NCI-H1417 (cell line): Measurements from ENCODE around the gene PPP1R9A.
A peak's percentile ranks its signal among the peaks of the same experiment; 100 is the strongest.

Experiments used
- DNase-seq, 3 experiments: peaks; one replicate each; lab custom pipeline; 2025; lab: John Stamatoyannopoulos, UW

The PPP1R9A gene

DNA sequence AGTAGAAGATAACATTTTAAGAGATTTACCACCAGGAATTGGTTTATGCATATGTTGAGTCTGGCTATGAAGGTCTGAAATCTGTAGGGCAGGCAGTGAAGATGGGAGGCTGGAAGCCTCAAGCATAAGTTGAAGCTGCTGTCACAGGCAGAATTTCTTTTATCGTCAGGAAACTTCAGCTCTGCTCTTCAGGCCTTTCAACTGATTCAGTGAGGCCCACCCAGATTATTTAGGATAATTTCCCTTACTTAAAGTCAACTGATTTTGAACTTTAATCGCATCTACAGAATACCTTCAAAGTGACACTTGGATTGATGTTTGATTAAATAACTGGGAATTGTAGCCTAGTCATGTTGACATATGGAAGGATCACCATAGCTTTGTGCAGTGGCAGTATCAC lies 190.5 kb downstream of the PPP1R9A start:
- DNase-seq = no peak

DNA sequence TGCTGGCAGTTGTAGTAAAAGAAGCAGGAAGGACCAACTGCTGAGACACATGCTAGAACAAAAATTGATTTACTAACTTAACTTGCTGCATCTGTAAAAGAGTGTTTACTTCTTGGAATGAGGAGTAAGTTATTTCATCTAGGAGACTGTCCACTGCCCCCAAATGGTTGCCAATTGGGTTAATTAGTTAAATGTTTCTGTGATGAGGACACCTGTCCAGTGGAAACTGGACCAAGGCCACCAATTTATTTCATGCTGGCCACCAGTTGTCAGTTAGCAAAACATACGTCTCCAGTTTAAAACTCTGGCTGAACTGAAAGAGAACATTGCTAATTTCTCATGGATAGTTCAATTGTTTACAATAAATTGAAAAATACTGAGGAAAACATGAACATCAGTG lies 191.7 kb downstream of the PPP1R9A start:
- no peak for DNase-seq

DNA sequence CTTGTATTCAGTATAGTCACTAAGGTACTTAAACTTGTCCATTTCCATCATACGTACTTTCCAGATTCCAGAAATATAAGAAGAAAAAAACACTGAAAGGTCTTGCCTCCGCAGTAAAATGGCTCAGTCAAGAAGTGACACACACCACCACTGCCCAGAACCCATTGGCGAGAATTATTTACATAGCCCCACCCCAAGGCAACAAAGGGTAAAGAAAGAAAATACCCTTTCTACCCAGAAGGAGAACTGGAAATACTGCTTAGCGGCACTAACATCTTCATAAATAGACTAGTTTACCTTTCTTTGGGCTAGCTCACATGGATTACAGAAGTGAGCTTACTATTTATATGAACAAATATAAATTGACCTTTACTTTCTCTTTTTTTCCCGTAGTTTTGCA lies 194.0 kb downstream of the PPP1R9A start:
- DNase-seq = no peak

DNA sequence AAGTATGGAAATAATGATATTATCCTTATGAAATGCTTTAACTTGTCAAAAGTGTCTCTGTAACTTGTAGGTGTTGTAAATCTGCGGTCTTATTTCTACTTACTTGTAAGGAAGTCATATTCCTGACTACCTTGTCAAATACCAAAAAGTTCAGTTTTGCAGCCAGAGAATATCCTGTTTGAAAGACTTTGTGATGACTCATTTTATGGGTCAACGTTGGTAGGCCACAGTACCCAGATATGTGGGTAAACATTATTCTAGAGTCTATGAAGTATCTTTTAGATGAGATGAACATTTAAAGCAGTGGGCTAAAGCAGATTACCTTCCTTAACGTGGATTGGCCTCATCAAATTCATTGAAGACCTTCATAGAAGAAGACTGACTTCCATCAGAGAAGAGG lies 195.3 kb downstream of the PPP1R9A start:
- DNase-seq = no peak

DNA sequence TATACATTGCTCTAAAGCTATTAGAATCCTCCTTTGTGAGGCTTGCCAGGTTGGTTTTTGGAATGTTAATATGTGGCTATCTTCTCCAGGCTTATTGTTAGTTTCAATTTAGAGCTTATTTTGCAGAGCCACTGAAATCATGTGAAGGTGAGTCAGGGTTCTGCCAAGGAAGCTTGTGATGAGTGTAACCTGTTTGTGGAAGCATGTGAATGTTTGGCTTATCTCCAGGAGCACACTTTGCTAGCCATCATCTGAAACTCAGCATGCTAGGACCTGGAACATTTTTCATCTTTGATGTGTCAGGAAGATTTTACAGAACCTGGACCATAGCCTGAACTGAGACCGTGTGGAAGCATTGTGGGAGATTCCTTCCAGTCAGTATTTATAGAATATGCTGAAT lies 197.3 kb downstream of the PPP1R9A start:
- DNase-seq = peak in 1 of 3 experiments; percentile 42

DNA sequence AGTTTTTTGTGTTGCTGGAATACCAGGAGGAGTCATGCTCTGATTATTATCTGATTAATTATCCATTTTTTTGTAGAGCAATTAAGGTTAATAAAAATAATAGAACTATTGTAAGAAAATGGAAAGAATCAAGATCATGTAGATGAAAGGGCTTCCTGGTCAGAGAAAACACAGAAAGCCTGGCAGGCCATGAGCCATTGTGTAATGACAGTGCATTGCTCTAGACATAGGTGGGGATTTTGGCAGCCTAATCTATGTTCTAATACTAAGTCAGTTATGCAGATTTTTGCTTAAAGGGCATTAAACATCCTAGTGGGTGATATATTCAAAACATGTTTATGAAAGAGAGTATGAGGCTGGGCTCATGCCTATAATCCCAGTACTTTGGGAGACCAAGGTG lies 198.2 kb downstream of the PPP1R9A start:
- no peak for DNase-seq

DNA sequence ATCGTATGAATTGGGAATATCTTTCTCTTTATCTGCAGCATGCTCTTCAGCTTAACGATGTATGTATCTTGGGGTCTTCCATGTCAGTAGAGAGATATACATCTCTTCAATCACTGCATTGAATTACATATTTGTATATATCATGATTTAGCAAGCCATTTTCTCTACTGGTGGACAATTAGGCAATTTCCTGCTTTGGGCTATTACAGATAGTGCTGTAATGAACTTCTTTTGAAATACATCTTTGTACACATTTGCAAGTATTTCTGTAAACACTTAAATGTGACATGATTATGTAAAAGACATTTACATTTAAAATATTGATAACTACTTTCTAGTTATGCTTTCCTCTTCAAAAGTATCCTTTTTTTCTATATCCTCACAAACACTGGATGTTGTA lies 199.0 kb downstream of the PPP1R9A start:
- no peak for DNase-seq

DNA sequence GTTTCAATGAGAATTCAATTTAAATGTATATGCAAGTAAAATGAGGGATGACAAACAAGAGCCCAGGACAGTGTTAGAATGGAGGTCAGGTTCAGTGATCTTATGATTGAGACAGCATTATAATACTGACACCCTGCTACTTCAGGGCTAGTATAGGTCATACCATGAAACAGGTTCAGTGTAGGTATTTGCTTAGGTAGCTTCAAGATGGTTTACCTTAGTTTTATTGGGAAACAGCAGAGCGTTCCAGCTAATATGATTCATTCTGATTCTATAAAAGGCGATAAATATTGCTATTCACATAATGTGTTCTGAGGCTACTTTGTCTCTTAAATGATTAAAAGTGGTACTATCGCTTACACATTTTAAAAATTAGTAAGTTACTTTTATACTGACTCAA lies 203.3 kb downstream of the PPP1R9A start:
- DNase-seq = no peak

DNA sequence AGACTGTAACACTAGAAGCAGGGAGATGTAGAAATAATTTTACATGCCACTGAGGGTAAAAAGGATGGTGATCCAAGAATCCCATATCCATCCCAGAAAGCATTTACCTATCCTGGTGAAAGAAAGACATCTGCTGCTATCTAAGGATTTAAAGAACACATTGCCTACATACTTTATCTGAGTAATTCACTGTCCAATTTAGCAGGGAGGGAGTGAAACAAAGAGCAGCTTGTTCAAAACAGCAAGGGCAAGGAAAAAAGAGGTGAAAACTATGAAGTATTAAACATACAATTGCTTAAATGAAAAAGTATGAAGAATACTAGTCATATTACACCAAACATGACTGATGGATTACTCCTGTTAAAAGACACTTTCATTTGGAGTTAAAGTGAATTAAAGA lies 206.2 kb downstream of the PPP1R9A start:
- no peak for DNase-seq

DNA sequence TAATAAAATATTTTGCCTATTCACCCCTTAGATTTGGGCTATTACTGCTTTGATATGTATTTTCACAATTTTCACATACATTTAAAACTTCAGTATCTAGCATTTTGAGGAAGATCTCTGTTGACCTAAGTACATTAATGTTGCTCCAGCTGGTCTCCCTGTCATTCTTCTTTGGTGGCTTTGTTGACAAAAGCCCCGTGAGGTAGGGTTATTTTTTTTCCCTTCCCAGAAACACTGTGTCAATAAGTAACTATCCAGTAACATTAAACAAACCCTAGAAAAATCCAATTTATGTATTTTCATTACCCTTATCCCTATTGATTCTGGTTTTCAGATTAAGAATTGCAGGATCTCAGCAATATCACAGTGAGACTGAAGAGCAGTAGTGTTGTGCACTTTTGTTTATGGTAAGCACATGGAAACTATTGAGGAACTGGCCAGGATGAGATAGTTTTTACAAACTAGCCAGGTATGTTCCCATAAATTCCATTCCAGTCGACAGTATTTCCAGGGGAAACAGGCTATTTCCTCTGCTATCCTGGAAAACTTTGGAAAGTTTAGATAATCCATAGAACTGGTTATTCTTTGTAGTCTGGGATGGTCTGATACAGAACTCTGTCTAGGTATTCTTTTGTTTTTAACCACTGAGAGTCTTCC lies 218.8 kb downstream of the PPP1R9A start:
- peak in 2 of 3 experiments; percentile 30 to 69 for DNase-seq

DNA sequence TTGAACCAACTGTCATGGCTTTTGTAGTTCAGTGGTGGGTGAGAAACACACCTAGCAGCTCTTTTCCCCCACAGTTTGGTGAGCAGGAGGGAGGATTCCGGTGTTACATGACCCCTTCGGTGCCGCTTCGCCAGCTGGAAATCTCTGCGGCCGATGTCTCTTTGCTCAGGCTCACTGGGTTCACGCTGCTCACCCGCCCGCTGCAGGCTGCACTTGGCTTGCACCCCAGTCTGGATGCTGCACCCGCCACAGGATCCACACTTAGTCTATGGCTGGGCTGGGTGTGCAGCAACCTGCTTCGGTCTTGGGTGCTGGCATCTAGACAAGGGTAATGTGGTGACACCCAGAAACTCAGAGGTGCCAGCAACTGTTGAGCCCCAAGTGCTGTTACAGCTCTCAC lies 225.1 kb downstream of the PPP1R9A start:
- no peak for DNase-seq

DNA sequence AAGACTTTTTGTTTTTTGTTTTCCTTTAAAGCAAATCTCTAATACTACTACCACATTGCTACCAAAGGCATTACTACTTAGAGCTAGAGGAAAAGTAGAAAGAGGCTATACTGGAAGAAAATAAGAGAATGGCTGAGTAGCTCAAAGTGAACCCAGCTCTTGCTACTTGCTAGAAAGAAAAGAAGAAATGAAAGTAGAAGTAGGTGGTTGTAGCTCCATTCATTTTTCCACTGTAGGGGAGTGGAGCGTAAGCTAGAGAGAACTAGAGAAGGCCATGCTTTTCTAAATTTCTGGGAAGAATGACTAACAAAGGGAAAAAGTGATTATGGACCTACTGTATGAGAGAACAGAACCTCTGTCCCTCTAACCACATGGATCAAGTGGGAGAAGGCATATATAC lies 232.5 kb downstream of the PPP1R9A start:
- no peak for DNase-seq

DNA sequence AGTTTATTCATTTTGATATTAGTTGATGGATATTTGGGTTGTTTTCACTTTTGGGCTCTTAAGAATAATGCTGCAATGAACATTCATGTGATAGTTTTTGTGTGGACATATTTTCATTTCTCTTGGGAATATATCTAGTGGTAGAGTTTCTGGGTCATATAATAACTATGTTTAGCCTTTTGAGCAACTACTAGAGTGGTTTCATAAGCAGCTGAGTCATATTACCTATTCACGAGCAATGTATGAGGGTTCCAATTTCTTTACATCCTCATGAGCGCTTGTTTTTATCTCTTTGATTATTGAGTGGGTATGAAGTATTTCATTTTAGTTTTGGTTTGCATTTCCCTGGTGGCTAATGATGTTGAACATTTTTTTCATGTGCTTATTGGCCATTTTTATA lies 234.4 kb downstream of the PPP1R9A start:
- no peak for DNase-seq

DNA sequence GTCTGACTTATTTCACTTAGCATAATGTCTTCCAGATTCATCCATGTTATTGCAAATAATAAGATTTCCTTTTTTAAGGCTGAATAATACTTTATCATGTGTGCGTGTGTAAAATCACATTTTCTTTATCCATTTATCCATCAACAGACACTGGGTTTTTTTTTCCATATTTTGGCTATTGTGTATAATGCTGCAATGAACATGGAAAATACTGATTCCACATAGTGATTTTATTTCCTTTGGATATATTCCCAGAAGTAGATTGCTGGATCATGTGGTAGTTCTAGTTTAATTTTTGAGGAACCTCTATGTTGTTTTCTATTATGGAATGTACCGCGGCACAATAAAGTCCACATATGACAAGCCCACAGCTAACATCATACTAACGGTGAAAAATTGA lies 236.9 kb downstream of the PPP1R9A start:
- DNase-seq = no peak

DNA sequence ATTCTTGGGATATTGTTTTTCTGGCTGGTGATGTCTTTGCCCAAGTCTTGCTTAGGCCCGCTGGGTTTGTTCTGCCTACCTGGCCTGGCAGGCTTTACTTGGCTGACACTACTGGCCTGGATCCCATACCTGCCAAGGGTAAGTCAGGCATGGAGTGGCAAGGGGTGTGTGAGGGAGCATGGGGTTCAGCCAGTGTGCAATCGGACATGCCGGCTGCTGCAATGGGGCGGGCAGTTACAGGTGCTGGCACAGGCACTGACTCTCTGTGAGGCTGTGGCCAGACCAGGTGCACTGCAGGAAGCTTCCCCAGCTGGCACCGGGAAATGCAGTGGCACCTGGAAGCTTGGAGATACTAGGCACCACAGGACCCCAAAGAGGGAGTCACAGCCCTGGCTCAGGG lies 248.6 kb downstream of the PPP1R9A start:
- no peak for DNase-seq

DNA sequence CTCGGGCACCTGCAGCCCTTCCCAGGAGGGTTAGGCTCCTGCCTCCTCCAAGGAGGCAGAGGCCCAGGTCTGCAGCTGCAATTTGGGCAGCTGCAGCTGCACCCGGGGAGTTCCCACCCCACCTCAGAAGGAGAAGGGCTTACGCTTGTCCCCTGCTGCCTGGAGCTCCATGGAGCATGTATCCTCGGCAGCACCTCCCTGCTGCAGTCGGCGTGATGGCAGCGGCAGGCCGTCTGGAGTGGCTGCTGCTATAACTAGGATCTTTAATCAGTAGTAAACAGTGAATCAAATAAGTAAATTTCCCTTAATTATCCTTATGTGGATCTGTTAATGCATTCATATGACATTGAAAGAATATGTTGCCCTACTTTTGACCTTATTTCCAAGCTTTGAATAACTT lies 250.0 kb downstream of the PPP1R9A start:
- no peak for DNase-seq

DNA sequence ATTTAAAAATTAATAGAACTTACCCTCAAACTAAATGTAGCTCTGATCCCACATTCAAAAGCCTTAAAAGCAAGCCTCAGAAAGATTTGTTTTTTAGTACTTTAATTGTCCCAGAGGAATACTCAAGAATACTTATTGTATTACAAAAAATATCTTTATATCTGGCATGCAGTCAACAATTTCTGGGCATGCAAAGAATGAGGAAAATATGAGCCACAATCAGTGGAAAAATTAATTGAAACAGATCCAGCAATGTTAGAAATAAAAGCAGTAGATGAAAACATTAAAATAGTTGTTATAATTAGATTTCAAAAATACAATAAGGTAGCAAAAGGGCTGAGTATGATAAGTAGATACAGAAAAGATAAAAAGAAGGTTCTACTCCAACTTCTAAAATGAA lies 262.3 kb downstream of the PPP1R9A start:
- DNase-seq = no peak

DNA sequence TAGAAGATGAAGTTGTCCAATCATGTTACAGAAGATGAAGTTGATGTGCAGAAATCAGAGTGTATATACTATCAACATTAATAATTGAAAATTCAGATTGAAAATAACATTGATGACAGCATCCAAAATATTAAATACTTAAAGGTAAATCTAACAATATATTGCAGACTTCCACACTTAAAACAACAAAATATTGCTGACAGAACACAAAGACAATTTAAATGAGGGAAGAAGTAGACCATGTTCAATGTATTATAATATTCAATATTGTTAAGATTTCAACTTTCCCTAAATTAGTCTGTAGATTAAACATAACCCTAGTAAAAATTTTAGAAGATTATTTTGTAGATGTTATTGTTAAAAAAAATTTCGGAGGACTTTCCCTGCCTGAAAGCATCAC lies 265.0 kb downstream of the PPP1R9A start:
- DNase-seq = no peak

DNA sequence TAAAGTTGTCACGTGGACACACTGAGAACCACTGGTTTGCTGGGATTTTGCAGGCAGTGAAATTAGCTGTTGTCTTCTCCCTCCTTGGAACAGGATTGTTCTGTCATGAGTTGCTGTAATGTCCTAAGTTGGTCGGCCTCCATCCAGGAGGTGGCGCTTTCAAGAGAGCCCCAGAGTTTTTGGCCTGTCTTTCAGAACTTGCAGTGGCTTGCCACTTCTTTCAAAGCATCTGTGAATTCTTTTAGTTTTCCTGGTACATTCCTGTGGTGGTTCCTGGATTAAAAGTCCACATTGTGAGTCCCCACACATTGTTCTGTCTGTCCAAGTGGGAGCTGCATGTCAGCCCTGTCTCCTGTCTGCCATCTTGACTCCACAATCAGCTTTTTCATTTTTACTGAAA lies 283.1 kb downstream of the PPP1R9A start:
- DNase-seq = no peak

DNA sequence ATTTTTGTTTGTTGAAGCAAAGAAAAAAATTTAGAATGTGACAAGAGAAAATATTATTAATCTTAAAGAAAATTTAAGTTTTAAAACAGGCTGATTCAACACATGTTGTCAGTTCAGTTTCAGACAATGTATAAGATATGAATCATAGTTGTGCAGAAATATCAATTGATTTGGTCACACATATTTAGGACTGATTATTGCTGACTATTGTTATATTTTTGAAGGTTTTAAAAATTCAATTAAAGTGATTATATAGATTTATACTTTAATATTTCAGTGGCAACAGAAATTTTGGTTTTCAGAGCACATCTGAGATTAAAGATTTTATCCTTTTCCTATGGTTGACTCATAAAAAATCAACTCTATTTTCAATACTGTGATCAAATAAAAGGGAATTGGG lies 284.4 kb downstream of the PPP1R9A start:
- DNase-seq = no peak

DNA sequence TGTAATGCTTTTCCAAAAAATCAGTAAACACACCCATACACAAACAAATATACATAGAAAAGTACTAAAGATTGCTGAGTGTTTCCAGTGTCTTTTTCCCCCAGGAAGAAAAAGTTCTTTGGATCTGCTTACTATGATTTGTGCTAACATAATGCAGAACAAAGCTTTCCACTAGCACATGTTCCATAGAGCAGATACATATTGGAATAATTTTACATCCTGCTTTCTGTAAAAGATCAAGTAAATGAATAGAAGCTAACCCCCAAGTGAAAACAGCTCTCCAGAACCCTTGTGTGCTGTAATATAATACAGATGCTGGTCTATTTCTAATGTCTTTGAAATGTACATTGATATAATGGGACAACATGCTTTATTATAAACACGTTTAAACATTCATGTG lies 291.5 kb downstream of the PPP1R9A start:
- no peak for DNase-seq

DNA sequence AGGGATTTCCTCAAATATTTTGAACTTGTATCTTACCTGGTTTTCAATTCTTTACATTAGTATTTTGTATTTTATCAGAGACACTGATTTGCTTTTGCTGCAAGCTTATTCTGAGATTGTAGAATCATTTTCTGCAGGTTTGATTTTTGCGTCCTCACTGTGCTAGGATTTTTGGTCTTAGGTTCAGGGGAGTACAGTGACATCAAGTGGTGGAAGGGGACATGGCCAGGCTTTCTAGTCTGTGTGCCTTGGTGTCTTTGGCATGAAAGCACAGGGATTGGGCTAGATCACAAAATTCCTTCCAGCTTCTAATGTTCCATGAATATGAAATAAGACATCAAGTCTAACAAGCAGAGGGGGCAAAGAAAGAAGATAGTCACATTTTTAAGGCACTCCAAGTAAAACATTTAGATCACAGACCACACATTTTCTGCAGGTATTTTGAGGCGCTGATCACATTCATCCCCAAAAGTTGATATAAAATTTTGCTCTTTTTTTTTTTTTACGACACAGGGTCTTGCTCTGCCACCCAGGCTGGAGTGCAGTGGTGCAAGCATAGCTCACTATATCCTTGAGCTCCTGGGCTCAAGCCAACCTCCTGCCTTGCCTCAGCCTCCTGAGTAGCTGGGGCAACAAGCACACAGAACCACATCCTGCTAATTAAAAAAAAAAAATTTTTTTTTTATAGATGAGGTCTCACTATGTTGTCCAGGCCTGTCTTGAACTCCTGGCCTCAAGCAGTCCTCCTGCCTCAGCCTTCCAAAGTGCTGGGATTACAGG lies 292.6 kb downstream of the PPP1R9A start:
- DNase-seq = peak; percentile 31 to 90 (median 53)

DNA sequence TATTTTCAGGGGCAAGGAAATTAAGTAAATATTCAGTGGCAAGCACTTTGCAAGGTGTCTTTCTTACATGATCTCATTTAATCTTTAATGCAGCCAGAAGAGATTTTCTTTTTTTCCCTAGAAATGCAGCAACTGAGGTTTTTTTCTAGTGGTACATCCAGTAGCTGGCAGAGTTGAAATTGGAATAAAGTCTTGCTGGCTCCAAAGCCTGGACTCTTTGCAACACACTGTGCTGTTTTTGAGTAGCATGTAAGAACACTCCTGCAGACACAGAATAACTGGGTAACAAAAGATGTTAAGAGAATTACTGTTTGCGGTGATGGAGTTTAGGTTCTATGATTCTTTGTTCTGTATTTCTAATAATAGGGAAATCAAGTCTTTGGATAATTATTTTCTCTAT lies 293.3 kb downstream of the PPP1R9A start:
- DNase-seq = peak in 1 of 3 experiments; percentile 43

DNA sequence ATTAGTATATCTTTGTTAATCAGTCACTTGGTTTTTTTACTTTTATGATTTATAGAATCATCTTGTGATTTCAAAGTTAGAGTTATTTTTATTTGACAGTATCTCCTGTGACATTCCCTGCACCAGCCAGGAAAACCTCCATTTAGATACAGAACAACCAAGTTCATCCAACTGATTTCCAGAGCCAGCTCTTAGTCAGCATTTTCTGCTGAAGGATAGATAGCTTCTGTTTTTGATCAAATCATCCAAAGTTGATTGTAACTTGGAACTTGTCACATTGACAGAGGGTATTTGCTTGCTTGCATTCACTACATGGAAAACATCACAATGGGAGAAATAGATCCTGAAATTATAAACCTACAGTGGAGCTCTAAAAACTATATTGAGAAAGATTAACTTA lies 294.3 kb downstream of the PPP1R9A start:
- peak in 1 of 3 experiments; percentile 34 for DNase-seq
